ENCODE results near the gene THSD8.
A peak's percentile ranks its signal among the peaks of the same experiment; 100 is the strongest.

The THSD8 gene

GRCh38 chr19:12779162-12779993, 22.5 kb upstream of the THSD8 start:
- no peak for DNase-seq

GRCh38 chr19:12782174-12782423, 19.8 kb upstream of the THSD8 start:
- peak in 1 of 5 donors; percentile 90 for DNase-seq

- DNase-seq = peak; percentile 92 to 98 (median 93)
Observed at GRCh38 chr19:12782424-12783290, 19.2 kb upstream of the THSD8 start.

GRCh38 chr19:12783291-12783848, 18.5 kb upstream of the THSD8 start:
- peak in 1 of 5 donors; percentile 82 for DNase-seq

GRCh38 chr19:12783849-12784393, 17.9 kb upstream of the THSD8 start:
- DNase-seq = peak in 1 of 5 donors; percentile 46

- peak in 2 of 5 donors; percentile 25 to 44 for DNase-seq
Observed at GRCh38 chr19:12784394-12784870, 17.4 kb upstream of the THSD8 start.

- DNase-seq = peak in 2 of 5 donors; percentile 31 to 61
Observed at GRCh38 chr19:12784871-12785430, 16.9 kb upstream of the THSD8 start.

GRCh38 chr19:12785431-12786031, 16.3 kb upstream of the THSD8 start:
- DNase-seq = no peak

GRCh38 chr19:12786141-12786870, 15.6 kb upstream of the THSD8 start:
- no peak for DNase-seq

GRCh38 chr19:12786952-12787351, 14.9 kb upstream of the THSD8 start:
- DNase-seq = no peak

GRCh38 chr19:12787458-12787857, 14.4 kb upstream of the THSD8 start:
- no peak for DNase-seq

GRCh38 chr19:12788042-12788681, 13.7 kb upstream of the THSD8 start:
- DNase-seq = no peak

- peak in 3 of 5 donors; percentile 49 to 57 (median 53) for DNase-seq
Observed at GRCh38 chr19:12788682-12789097, 13.2 kb upstream of the THSD8 start.

- DNase-seq = peak in 1 of 5 donors; percentile 42
Observed at GRCh38 chr19:12789098-12789903, 12.6 kb upstream of the THSD8 start.

- peak; percentile 83 to 99 (median 91) for DNase-seq
Observed at GRCh38 chr19:12789904-12790619, 11.8 kb upstream of the THSD8 start.

GRCh38 chr19:12790628-12791344, 11.1 kb upstream of the THSD8 start:
- no peak for DNase-seq

- peak; percentile 93 to 98 (median 95) for DNase-seq
Observed at GRCh38 chr19:12791345-12792050, 10.4 kb upstream of the THSD8 start, which contains the start of gene JUNB. TSS of gene JUNB (plus strand) at chr19:12791486. CDS start at chr19:12791772, 286 bp downstream.

All from T-helper 1 cell (primary cell).